GM20431 (cell line): ENCODE measurements around the gene PEF1.
"Not testable (repeated sequence)": the region's sequence is repeated elsewhere in the genome, so short reads cannot be mapped to it uniquely, and the experiment has no call there.

Experiments used
- in situ Hi-C: fragments of 300-500 bp; cut with MseI, MboI; formaldehyde crosslinking; loops from one replicate; pipeline ENCODE4 v1.15.0; 2020; ENCODE audit warnings: low sequenced_read_pairs; ENCODE audit not compliant: unreplicated experiment

PEF1 gene

GRCh38 chr1:31591425-31592093 lies 53.1 kb downstream of the PEF1 start:
- in situ Hi-C loops: no loop called here

- in situ Hi-C loops: no loop called here
Observed at GRCh38 chr1:31588751-31589515, 55.7 kb downstream of the PEF1 start.

GRCh38 chr1:31587720-31588423 lies 56.8 kb downstream of the PEF1 start:
- in situ Hi-C loops: no loop called here

GRCh38 chr1:31587328-31587699 lies 57.4 kb downstream of the PEF1 start:
- in situ Hi-C loops: not testable (repeated sequence)

- in situ Hi-C loops: no loop called here
Observed at GRCh38 chr1:31586376-31587327, 58.0 kb downstream of the PEF1 start.

GRCh38 chr1:31585736-31586365 lies 58.8 kb downstream of the PEF1 start:
- in situ Hi-C loops: no loop called here

- in situ Hi-C loops: no loop called here
Observed at GRCh38 chr1:31584869-31585735, 59.6 kb downstream of the PEF1 start.

- in situ Hi-C loops: no loop called here
Observed at GRCh38 chr1:31583995-31584868, 60.4 kb downstream of the PEF1 start.

- in situ Hi-C loops: no loop called here
Observed at GRCh38 chr1:31583082-31583994, 61.3 kb downstream of the PEF1 start.

GRCh38 chr1:31581821-31582810 lies 62.6 kb downstream of the PEF1 start:
- in situ Hi-C loops: no loop called here

GRCh38 chr1:31580891-31581603 lies 63.6 kb downstream of the PEF1 start:
- in situ Hi-C loops: no loop called here

- in situ Hi-C loops: no loop called here
Observed at GRCh38 chr1:31580513-31580870, 64.2 kb downstream of the PEF1 start.
